OCI-LY1 (cell line): Measurements from ENCODE around the gene SEMA3F.
"Not testable (repeated sequence)": the region's sequence is repeated elsewhere in the genome, so short reads cannot be mapped to it uniquely, and the experiment has no call there.

Experiments
- H2AFZ ChIP-seq: fragments of 200-600 bp; sonication (generic), shearing (Covaris generic); 2 replicates; pipeline ENCODE4 v1.6.0; 2014; ENCODE audit warnings: antibody characterized with exemption, mild to moderate bottlenecking, low read length
- H3F3A ChIP-seq: fragments of 200-600 bp; sonication (generic), shearing (Covaris generic); 2 replicates; pipeline ENCODE4 v1.6.0; 2014; ENCODE audit warnings: mild to moderate bottlenecking, antibody characterized with exemption, low read length, moderate library complexity; ENCODE audit not compliant: insufficient read depth
- H3K27ac ChIP-seq: fragments of 200-600 bp; sonication (generic); 2 replicates; pipeline ENCODE4 v1.5.1; 2014; ENCODE audit warnings: low read length, mixed run types, mild to moderate bottlenecking, low read depth; ENCODE audit not compliant: poor library complexity, severe bottlenecking
- H3K27me3 ChIP-seq: fragments of 200-600 bp; sonication (generic); 2 replicates; pipeline ENCODE4 v1.6.0; 2014; ENCODE audit warnings: antibody characterized with exemption, mild to moderate bottlenecking, low read length, moderate library complexity; ENCODE audit not compliant: insufficient read depth
- H3K36me3 ChIP-seq: fragments of 200-600 bp; sonication (generic); 2 replicates; pipeline ENCODE4 v1.6.1; 2014; ENCODE audit warnings: mild to moderate bottlenecking, antibody characterized with exemption, low read length, moderate library complexity, mixed read lengths; ENCODE audit not compliant: insufficient read depth
- H3K4me1 ChIP-seq: fragments of 200-600 bp; sonication (generic); 2 replicates; pipeline ENCODE4 v1.5.1; 2014; ENCODE audit warnings: mild to moderate bottlenecking, low read length, moderate library complexity; ENCODE audit not compliant: insufficient read depth, severe bottlenecking
- H3K4me2 ChIP-seq: fragments of 200-600 bp; sonication (generic), shearing (Covaris generic); 2 replicates; pipeline ENCODE4 v1.6.1; 2014; ENCODE audit warnings: low read length
- H3K4me3 ChIP-seq: fragments of 200-600 bp; sonication (generic); 2 replicates; pipeline ENCODE4 v1.5.1; 2014; ENCODE audit warnings: low read length, low read depth, mild to moderate bottlenecking, mixed read lengths; ENCODE audit not compliant: poor library complexity, severe bottlenecking
- H3K79me2 ChIP-seq: fragments of 200-600 bp; shearing (Covaris generic); 2 replicates; pipeline ENCODE4 v1.6.1; 2016; ENCODE audit warnings: mixed run types, low read length, mixed read lengths; ENCODE audit not compliant: insufficient read depth
- H3K9ac ChIP-seq: fragments of 200-600 bp; sonication (generic), shearing (Covaris generic); 2 replicates; pipeline ENCODE4 v1.6.1; 2014; ENCODE audit warnings: mild to moderate bottlenecking, low read length, mixed read lengths
- H3K9me2 ChIP-seq: fragments of 200-600 bp; sonication (generic), shearing (Covaris generic); 2 replicates; pipeline ENCODE4 v1.6.1; 2014; ENCODE audit warnings: low read depth, mild to moderate bottlenecking, low read length, mixed read lengths
- H3K9me3 ChIP-seq: fragments of 200-600 bp; shearing (Covaris generic); 2 replicates; pipeline ENCODE4 v1.6.1; 2014; ENCODE audit warnings: low read length, mixed read lengths
- H4K20me1 ChIP-seq: fragments of 200-600 bp; sonication (generic), shearing (Covaris generic); 2 replicates; pipeline ENCODE4 v1.6.0; 2016; ENCODE audit warnings: mild to moderate bottlenecking, low read length; ENCODE audit not compliant: insufficient read depth
- EZH2 ChIP-seq: fragments of 200-600 bp; sonication (generic), shearing (Covaris generic); IDR thresholded peaks from 2 replicates; pipeline ENCODE4 v1.8.0; 2017; ENCODE audit warnings: borderline replicate concordance, mixed run types, mild to moderate bottlenecking, antibody characterized with exemption, low read length, moderate library complexity, mixed read lengths
- TF ChIP-seq, protein P1 (sequence below): fragments of 200-600 bp; sonication (generic), shearing (Covaris generic); IDR thresholded peaks from 2 replicates; pipeline ENCODE4 v1.5.1; 2017; ENCODE audit warnings: mild to moderate bottlenecking, antibody characterized with exemption, low read length, moderate library complexity, mixed read lengths

SEMA3F gene

GRCh38 chr3:50210510-50211367, 55.6 kb downstream of the SEMA3F start:
- Histone ChIP-seq H3K79me2 (no peaks in the 10 kb centered on the region), H3K4me1 (no peaks in the 10 kb centered on the region), H4K20me1 (no peaks in the 10 kb centered on the region; the same call in 1 of the 2 replicates), H3K9me3 (no peaks in the 10 kb centered on the region), H3K27ac (no peak overlapping the region), H3K4me2 (no peak overlapping the region), H3K9me2 (no peaks in the 10 kb centered on the region), H3K27me3 (peaks cover 6% of the 10 kb centered on the region), H3K36me3 (no peaks in the 10 kb centered on the region), H2AFZ (no peak overlapping the region), H3K9ac (no peak overlapping the region), H3F3A (no peaks in the 10 kb centered on the region), H3K4me3 (no peak overlapping the region)
- no peak for TF ChIP-seq EZH2

DNA sequence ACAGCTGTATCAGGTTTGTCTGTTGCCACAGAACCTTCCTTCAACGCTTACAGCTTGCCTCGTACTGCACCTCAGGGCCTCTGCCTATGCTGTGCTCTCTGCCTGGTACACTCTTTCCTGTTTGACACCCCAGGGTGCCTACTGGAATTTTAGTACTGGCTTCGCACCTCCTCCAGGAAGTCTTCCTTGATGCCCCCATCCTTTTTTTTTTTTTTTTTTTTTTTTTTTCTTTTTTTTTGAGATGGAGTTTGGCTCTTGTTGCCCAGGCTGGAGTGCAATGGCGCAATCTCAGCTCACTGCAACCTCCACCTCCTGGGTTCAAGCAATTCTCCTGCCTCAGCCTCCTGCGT, 56.2 kb downstream of the SEMA3F start:
- not testable (repeated sequence) for H3F3A ChIP-seq, H4K20me1 ChIP-seq, H3K79me2 ChIP-seq, H3K9ac ChIP-seq, H3K4me2 ChIP-seq, H3K36me3 ChIP-seq, H3K9me3 ChIP-seq, H2AFZ ChIP-seq, H3K4me1 ChIP-seq, H3K27ac ChIP-seq, H3K9me2 ChIP-seq, H3K4me3 ChIP-seq, H3K27me3 ChIP-seq

DNA sequence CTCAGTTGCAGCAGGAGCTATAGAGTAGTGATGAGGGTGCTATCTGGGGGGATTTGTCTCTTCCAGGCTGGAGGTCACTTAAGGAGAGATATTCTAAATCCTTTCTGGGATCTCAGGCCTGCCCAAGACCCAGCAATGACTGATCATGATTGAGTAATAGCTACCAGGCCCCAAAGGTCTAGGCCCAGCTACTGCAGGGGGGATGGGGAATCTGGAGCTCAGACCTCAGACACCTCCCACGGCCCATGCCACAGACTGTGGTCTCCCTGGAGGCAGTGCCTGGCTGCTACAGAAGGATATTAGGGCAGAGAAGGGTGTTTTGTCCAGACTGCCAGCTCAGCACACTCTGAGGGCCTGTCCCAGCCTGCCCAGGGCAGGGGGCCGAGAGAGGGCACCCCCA, 56.8 kb downstream of the SEMA3F start:
- Histone ChIP-seq H3K9me3 (no peaks in the 10 kb centered on the region), H3K4me2 (no peak overlapping the region), H3K9me2 (no peaks in the 10 kb centered on the region), H3K27ac (no peak overlapping the region), H3K4me3 (no peak overlapping the region), H4K20me1 (no peaks in the 10 kb centered on the region; the same call in 1 of the 2 replicates), H3K27me3 (peaks cover 11% of the 10 kb centered on the region), H3K79me2 (no peaks in the 10 kb centered on the region), H2AFZ (no peak overlapping the region), H3F3A (no peaks in the 10 kb centered on the region), H3K4me1 (no peaks in the 10 kb centered on the region), H3K36me3 (no peaks in the 10 kb centered on the region), H3K9ac (no peak overlapping the region)
- no peak for TF ChIP-seq EZH2
- TF ChIP-seq, protein P1, sequence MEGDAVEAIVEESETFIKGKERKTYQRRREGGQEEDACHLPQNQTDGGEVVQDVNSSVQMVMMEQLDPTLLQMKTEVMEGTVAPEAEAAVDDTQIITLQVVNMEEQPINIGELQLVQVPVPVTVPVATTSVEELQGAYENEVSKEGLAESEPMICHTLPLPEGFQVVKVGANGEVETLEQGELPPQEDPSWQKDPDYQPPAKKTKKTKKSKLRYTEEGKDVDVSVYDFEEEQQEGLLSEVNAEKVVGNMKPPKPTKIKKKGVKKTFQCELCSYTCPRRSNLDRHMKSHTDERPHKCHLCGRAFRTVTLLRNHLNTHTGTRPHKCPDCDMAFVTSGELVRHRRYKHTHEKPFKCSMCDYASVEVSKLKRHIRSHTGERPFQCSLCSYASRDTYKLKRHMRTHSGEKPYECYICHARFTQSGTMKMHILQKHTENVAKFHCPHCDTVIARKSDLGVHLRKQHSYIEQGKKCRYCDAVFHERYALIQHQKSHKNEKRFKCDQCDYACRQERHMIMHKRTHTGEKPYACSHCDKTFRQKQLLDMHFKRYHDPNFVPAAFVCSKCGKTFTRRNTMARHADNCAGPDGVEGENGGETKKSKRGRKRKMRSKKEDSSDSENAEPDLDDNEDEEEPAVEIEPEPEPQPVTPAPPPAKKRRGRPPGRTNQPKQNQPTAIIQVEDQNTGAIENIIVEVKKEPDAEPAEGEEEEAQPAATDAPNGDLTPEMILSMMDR: no peak

- no peaks in the 10 kb centered on the region for H3K36me3 ChIP-seq
- H3K27ac ChIP-seq: no peak overlapping the region
- no peak overlapping the region for H3K9ac ChIP-seq
- no peaks in the 10 kb centered on the region for H3F3A ChIP-seq
- no peak overlapping the region for H3K4me2 ChIP-seq
- no peak for TF ChIP-seq EZH2
- TF ChIP-seq, protein P1: no peak
- peaks cover 11% of the 10 kb centered on the region for H3K27me3 ChIP-seq
- H2AFZ ChIP-seq: no peak overlapping the region
- H3K4me3 ChIP-seq: no peak overlapping the region
- H4K20me1 ChIP-seq: no peaks in the 10 kb centered on the region; the same call in 1 of the 2 replicates
- H3K4me1 ChIP-seq: no peaks in the 10 kb centered on the region
- H3K9me3 ChIP-seq: no peaks in the 10 kb centered on the region
- H3K79me2 ChIP-seq: no peaks in the 10 kb centered on the region
- H3K9me2 ChIP-seq: no peaks in the 10 kb centered on the region
Measured at GRCh38 chr3:50212502-50212901, 57.4 kb downstream of the SEMA3F start.
